ENCODE data around the gene PCDHA1. TPM values are rescaled to one million over a fixed set of nuclear protein-coding genes. Genes with fewer than 3 reads are reported as not detected.

Gene PCDHA1
- total and polyA plus RNA-seq, 9 of the 15 experiments (the other 6 are each of a cell fraction or from before 2014, with no cell fraction given) = not detected

- TF ChIP-seq CREB5 (CRISPR knock-in tag; IDR thresholded peaks at IDR 0.05) (no peak), RBM17 (IDR thresholded peaks at IDR 0.05; ENCODE audit: borderline replicate concordance, low read depth, low read length) (no peak)
Measured at GRCh38 chr5:140989254-140990020, 203.5 kb downstream of the PCDHA1 start (continued).

GRCh38 chr5:140992828-140993227 is 206.9 kb downstream of the PCDHA1 start:
- Histone ChIP-seq H3K4me1 (replicated peaks in 1 of 2; ENCODE audit: control insufficient read depth in 2 of 2, insufficient read depth in 2 of 2, low read length in 2 of 2) (no peaks in the 10 kb centered on the region), H3K79me2 (ENCODE audit: control insufficient read depth, insufficient read depth, low read length) (no peaks in the 10 kb centered on the region), H3K9me1 (ENCODE audit: control insufficient read depth, insufficient read depth, low read length) (no peaks in the 10 kb centered on the region), H3K27me3 (ENCODE audit: control insufficient read depth in 2 of 2, insufficient read depth in 2 of 2, low read length in 2 of 2) (no peaks in the 10 kb centered on the region), H3K9me3 (replicated peaks; ENCODE audit: control insufficient read depth, insufficient read depth, low read depth, low read length) (no peaks in the 10 kb centered on the region), H2AFZ (ENCODE audit: low read depth, low read length) (no peak overlapping the region), H3K4me3 (no peak overlapping the region), H3K9ac (ENCODE audit: insufficient read depth in 1 of 2, low read depth in 2 of 2, low read length in 2 of 2) (no peak overlapping the region), H4K20me1 (replicated peaks; ENCODE audit: control insufficient read depth, insufficient read depth, low read length) (no peaks in the 10 kb centered on the region), H3K4me2 (ENCODE audit: insufficient read depth, low read length) (no peak overlapping the region), H3K27ac (ENCODE audit: extremely low read depth, low read depth, low read length) (no peak overlapping the region), H3K36me3 (ENCODE audit: control insufficient read depth, insufficient read depth, low read length) (no peaks in the 10 kb centered on the region)
- in situ Hi-C loops (cut with MboI) (no loop called here), intact Hi-C loops (cut with micrococcal nuclease) (no loop called here)
- ChIA-PET POLR2A (no interaction called here), CTCF (ENCODE audit: low intra/inter-chr PET ratio) (no interaction called here)
- no peak for ATAC-seq
- DNase-seq (ENCODE audit: extremely low read depth in 1 of 4, low spot score in 3 of 4) = no peak
- TF ChIP-seq BHLHE40 (IDR thresholded peaks at IDR 0.05; ENCODE audit: low read length) = no peak
- no peak for TF ChIP-seq NFATC3 (IDR thresholded peaks at IDR 0.05)
- TF ChIP-seq ATF3 (IDR thresholded peaks at IDR 0.05) = no peak
- no peak for TF ChIP-seq ATF3 (CRISPR knock-in tag; conservative IDR thresholded peaks at IDR 0.05)
- TF ChIP-seq CCAR2 (IDR thresholded peaks at IDR 0.05; ENCODE audit: low read depth, low read length) = no peak
- TF ChIP-seq SREBF2 (CRISPR knock-in tag; IDR thresholded peaks at IDR 0.05) = no peak
- TF ChIP-seq ZBTB5 (IDR thresholded peaks at IDR 0.05) = no peak
- TF ChIP-seq ZC3H11A (IDR thresholded peaks at IDR 0.05; ENCODE audit: low read depth, low read length) = no peak
- TF ChIP-seq PREB (CRISPR knock-in tag; IDR thresholded peaks at IDR 0.05) = no peak
- no peak for TF ChIP-seq IFI16 (CRISPR knock-in tag; IDR thresholded peaks at IDR 0.05)
- TF ChIP-seq NONO (IDR thresholded peaks at IDR 0.05; ENCODE audit: low read depth in 2 of 2, low read length in 1 of 2) = no peak
- no peak for FAIRE-seq
- BruUV-seq (replicated peaks) = no TSS peak
- 9% methylated on average over 2 of the region's 2 CpGs for WGBS (ENCODE audit: insufficient coverage, low coverage, missing lambda C conversion rate)

All from K562 (cell line).